ENCODE measurements around the gene ADAMTS8.

DNA sequence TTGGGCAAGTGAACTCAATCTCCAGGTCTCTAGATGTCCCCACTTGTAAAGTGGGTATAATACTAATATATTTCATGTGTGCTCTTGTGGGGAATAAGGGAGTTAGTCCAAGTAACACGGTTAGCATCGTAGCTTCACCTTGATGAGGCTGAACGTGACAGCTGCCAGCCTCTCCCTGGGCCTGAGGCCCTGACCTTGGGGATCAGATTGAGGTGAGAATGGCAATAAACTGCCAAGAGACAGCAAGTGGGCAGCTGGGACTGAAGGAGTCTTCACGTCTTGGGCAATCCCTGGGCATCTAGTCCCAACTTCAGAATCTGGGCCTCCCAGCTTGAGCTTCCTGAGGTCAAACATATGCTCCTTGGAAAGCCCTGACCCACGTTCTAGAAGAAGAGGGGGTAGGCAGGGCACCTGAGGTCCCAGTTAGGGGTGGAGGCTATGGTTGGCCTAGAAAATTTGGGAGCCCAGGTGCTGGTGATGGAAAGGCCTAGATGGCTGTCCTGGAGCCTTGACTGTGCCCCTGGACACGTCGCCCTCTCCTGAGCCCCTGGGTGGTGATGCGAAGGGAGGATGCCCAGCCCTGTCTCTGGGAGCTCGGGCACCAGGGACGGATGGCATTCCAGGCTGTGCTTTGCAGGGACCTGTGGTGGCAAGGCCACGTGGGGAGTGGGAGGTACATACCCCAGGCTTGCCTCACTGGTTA, 43.5 kb upstream of the ADAMTS8 start:
- TF ChIP-seq YY1 (IDR thresholded peaks at IDR 0.05; ENCODE audit: borderline replicate concordance in 1 of 3, control insufficient read depth in 1 of 3, extremely low read depth in 1 of 3, insufficient read depth in 3 of 3, insufficient read length in 1 of 3, insufficient replicate concordance in 2 of 3, low read depth in 1 of 3, low read length in 2 of 3), result no peak
- TF ChIP-seq POLR2A (conservative IDR thresholded peaks at IDR 0.05), result no peak
- TF ChIP-seq SIX5 (IDR thresholded peaks at IDR 0.05; ENCODE audit: borderline replicate concordance in 1 of 2, insufficient read depth in 1 of 2, low read depth in 1 of 2, low read length in 2 of 2), result no peak
- no peak for TF ChIP-seq SIN3A (IDR thresholded peaks at IDR 0.05; ENCODE audit: borderline replicate concordance in 2 of 2, control insufficient read depth in 1 of 2, low read depth in 2 of 2, low read length in 2 of 2)
- no peak for TF ChIP-seq RUNX1 (IDR thresholded peaks at IDR 0.05; ENCODE audit: low read depth)
- TF ChIP-seq GATAD2B (IDR thresholded peaks at IDR 0.05; ENCODE audit: borderline replicate concordance), result no peak
- TF ChIP-seq, protein P1, sequence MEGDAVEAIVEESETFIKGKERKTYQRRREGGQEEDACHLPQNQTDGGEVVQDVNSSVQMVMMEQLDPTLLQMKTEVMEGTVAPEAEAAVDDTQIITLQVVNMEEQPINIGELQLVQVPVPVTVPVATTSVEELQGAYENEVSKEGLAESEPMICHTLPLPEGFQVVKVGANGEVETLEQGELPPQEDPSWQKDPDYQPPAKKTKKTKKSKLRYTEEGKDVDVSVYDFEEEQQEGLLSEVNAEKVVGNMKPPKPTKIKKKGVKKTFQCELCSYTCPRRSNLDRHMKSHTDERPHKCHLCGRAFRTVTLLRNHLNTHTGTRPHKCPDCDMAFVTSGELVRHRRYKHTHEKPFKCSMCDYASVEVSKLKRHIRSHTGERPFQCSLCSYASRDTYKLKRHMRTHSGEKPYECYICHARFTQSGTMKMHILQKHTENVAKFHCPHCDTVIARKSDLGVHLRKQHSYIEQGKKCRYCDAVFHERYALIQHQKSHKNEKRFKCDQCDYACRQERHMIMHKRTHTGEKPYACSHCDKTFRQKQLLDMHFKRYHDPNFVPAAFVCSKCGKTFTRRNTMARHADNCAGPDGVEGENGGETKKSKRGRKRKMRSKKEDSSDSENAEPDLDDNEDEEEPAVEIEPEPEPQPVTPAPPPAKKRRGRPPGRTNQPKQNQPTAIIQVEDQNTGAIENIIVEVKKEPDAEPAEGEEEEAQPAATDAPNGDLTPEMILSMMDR (IDR thresholded peaks at IDR 0.05 in 2 of 3, conservative IDR thresholded peaks at IDR 0.05 in 1 of 3; ENCODE audit: insufficient read depth in 2 of 3, low read depth in 1 of 3, low read length in 3 of 3), result no peak
- no peak for TF ChIP-seq SRSF9 (IDR thresholded peaks at IDR 0.05; ENCODE audit: borderline replicate concordance, low read depth, low read length)
- TF ChIP-seq ARNT (IDR thresholded peaks at IDR 0.05), result no peak
- TF ChIP-seq ELF1 (tag; IDR thresholded peaks at IDR 0.05), result no peak
- TF ChIP-seq, protein P2, sequence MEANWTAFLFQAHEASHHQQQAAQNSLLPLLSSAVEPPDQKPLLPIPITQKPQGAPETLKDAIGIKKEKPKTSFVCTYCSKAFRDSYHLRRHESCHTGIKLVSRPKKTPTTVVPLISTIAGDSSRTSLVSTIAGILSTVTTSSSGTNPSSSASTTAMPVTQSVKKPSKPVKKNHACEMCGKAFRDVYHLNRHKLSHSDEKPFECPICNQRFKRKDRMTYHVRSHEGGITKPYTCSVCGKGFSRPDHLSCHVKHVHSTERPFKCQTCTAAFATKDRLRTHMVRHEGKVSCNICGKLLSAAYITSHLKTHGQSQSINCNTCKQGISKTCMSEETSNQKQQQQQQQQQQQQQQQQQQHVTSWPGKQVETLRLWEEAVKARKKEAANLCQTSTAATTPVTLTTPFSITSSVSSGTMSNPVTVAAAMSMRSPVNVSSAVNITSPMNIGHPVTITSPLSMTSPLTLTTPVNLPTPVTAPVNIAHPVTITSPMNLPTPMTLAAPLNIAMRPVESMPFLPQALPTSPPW (CRISPR knock-in tag; IDR thresholded peaks at IDR 0.05), result no peak
- no peak for TF ChIP-seq EP300 (IDR thresholded peaks at IDR 0.05; ENCODE audit: low read length)
